Tibial nerve (tissue), 4 donors: ENCODE measurements around the gene ZNRF1. TPM values are rescaled to one million over a fixed set of nuclear protein-coding genes. Genes with fewer than 3 reads are reported as not detected.

Experiments used
- DNase-seq, 2 donors: peaks; one replicate each; pipeline ENCODE4 v3.0.0-alpha.2; 2019; ENCODE audit warnings: low spot score in 2 of 2
- H3K27ac ChIP-seq, 4 donors: fragments of 200-600 bp; sonication (generic) in 3 of 4; one replicate each; pipeline ENCODE4 v1.5.1; 2017 to 2019; ENCODE audit warnings: mild to moderate bottlenecking in 1 of 4
- H3K27me3 ChIP-seq, 2 donors: fragments of 200-600 bp; sonication (generic) in 1 of 2; one replicate each; pipeline versions ENCODE4 v1.5.1 to v1.6.0; 2017 to 2019
- H3K36me3 ChIP-seq, 3 donors: fragments of 200-600 bp; sonication (generic); one replicate each; pipeline ENCODE4 v1.5.1; 2018 to 2019
- H3K4me1 ChIP-seq, 4 donors: fragments of 200-600 bp; sonication (generic) in 3 of 4; one replicate each; pipeline ENCODE4 v1.5.1; 2017 to 2019
- H3K4me3 ChIP-seq, 4 donors: fragments of 200-600 bp; sonication (generic) in 3 of 4; one replicate each; pipeline ENCODE4 v1.5.1; 2017 to 2019; ENCODE audit warnings: mild to moderate bottlenecking in 1 of 4, moderate library complexity in 1 of 4
- H3K9me3 ChIP-seq, 4 donors: fragments of 200-600 bp; sonication (generic) in 3 of 4; one replicate each; pipeline ENCODE4 v1.5.1; 2017 to 2019
- CTCF ChIP-seq, 5 experiments: fragments of 200-600 bp in 3 of 5; fragments of 450-650 bp in 2 of 5; sonication (generic) in 3 of 5; IDR thresholded peaks; one replicate each; pipeline ENCODE4 v1.5.1; 2016 to 2019; ENCODE audit warnings: antibody characterized with exemption in 5 of 5, mild to moderate bottlenecking in 3 of 5, moderate library complexity in 2 of 5
- EP300 ChIP-seq, 2 donors: sonication (generic); formaldehyde crosslinking; IDR thresholded peaks; one replicate each; pipeline ENCODE4 v1.6.1; 2017; ENCODE audit warnings: antibody characterized with exemption in 2 of 2, mild to moderate bottlenecking in 1 of 2
- POLR2A ChIP-seq, 2 donors: fragments of 450-650 bp; IDR thresholded peaks; one replicate each; pipeline ENCODE4 v1.6.1; 2017; ENCODE audit warnings: antibody characterized with exemption in 2 of 2, mild to moderate bottlenecking in 2 of 2, moderate library complexity in 2 of 2
- WGBS, 2 donors: methylation state at CpG; one replicate each; pipeline ENCODE4 v1.1.5; 2018; 5-methylcytosine and 5-hydroxymethylcytosine counted together
- total RNA-seq, 4 donors: library from RNA; depleted of rRNA; stranded (reverse); fragments of >200 nt; gene quantifications; one replicate each; pipeline ENCODE4 v1.1.0, GENCODE V29; 2016

ZNRF1 gene
- total RNA-seq, 4 donors from 2014 or later: 10.3 to 31.4 (median 14.7) TPM

- WGBS, 2 donors: 95 to 97% methylated on average over 2 of the region's 2 CpGs
- H3K9me3 ChIP-seq: no peaks in the 10 kb centered on the region
- H3K27me3 ChIP-seq: no peaks in the 10 kb centered on the region
- no peaks in the 10 kb centered on the region for H3K36me3 ChIP-seq
- no peak overlapping the region for H3K4me3 ChIP-seq
- TF ChIP-seq CTCF (IDR thresholded peaks at IDR 0.05) (no peak), EP300 (IDR thresholded peaks at IDR 0.05) (no peak), POLR2A (IDR thresholded peaks at IDR 0.05) (no peak)
- no peak for DNase-seq
- no peak overlapping the region for H3K27ac ChIP-seq
- peaks cover 0 to 28% (median 2%) of the 10 kb centered on the region in 4 donors for H3K4me1 ChIP-seq
Measured at GRCh38 chr16:75072239-75072947, 73.6 kb downstream of the ZNRF1 start.

GRCh38 chr16:75073545-75074303, 74.9 kb downstream of the ZNRF1 start:
- TF ChIP-seq EP300 (IDR thresholded peaks at IDR 0.05) (no peak), POLR2A (IDR thresholded peaks at IDR 0.05) (no peak), CTCF (IDR thresholded peaks at IDR 0.05) (no peak)
- DNase-seq: no peak
- WGBS, 2 donors: 68 to 73% methylated on average over 20 of the region's 20 CpGs

GRCh38 chr16:75074304-75074793, 75.5 kb downstream of the ZNRF1 start:
- Histone ChIP-seq H3K27me3 (no peaks in the 10 kb centered on the region), H3K36me3 (no peaks in the 10 kb centered on the region), H3K4me3 (no peak overlapping the region), H3K27ac (no peak overlapping the region), H3K9me3 (no peaks in the 10 kb centered on the region), H3K4me1 (peaks cover 0 to 28% (median 2%) of the 10 kb centered on the region in 4 donors)
- 76 to 83% methylated on average over 4 of the region's 4 CpGs for WGBS, 2 donors
- no peak for DNase-seq
- no peak for TF ChIP-seq EP300 (IDR thresholded peaks at IDR 0.05)
- TF ChIP-seq CTCF (IDR thresholded peaks at IDR 0.05): no peak
- TF ChIP-seq POLR2A (IDR thresholded peaks at IDR 0.05): no peak

More at GRCh38 chr16:75073545-75074303, 74.9 kb downstream of the ZNRF1 start:
- Histone ChIP-seq H3K27me3 (no peaks in the 10 kb centered on the region), H3K4me3 (no peak overlapping the region), H3K4me1 (peaks cover 0 to 28% (median 2%) of the 10 kb centered on the region in 4 donors), H3K9me3 (no peaks in the 10 kb centered on the region), H3K27ac (no peak overlapping the region), H3K36me3 (no peaks in the 10 kb centered on the region)

GRCh38 chr16:75074920-75075687, 76.3 kb downstream of the ZNRF1 start:
- H3K36me3 ChIP-seq: no peaks in the 10 kb centered on the region
- no peak overlapping the region for H3K27ac ChIP-seq
- TF ChIP-seq CTCF (IDR thresholded peaks at IDR 0.05) (no peak), EP300 (IDR thresholded peaks at IDR 0.05) (no peak), POLR2A (IDR thresholded peaks at IDR 0.05) (no peak)
- DNase-seq: no peak
- H3K4me3 ChIP-seq: no peak overlapping the region
- H3K9me3 ChIP-seq: no peaks in the 10 kb centered on the region
- WGBS, 2 donors: 65 to 69% methylated on average over 12 of the region's 12 CpGs
- peaks cover 0 to 23% (median 2%) of the 10 kb centered on the region in 4 donors for H3K4me1 ChIP-seq
- no peaks in the 10 kb centered on the region for H3K27me3 ChIP-seq
